ENCODE measurements around the gene MR1. TPM values are rescaled to one million over a fixed set of nuclear protein-coding genes. Genes with fewer than 3 reads are reported as not detected.

MR1 gene
- total RNA-seq, 2 experiments from 2014 or later = 7.9 to 18.3 TPM

DNA sequence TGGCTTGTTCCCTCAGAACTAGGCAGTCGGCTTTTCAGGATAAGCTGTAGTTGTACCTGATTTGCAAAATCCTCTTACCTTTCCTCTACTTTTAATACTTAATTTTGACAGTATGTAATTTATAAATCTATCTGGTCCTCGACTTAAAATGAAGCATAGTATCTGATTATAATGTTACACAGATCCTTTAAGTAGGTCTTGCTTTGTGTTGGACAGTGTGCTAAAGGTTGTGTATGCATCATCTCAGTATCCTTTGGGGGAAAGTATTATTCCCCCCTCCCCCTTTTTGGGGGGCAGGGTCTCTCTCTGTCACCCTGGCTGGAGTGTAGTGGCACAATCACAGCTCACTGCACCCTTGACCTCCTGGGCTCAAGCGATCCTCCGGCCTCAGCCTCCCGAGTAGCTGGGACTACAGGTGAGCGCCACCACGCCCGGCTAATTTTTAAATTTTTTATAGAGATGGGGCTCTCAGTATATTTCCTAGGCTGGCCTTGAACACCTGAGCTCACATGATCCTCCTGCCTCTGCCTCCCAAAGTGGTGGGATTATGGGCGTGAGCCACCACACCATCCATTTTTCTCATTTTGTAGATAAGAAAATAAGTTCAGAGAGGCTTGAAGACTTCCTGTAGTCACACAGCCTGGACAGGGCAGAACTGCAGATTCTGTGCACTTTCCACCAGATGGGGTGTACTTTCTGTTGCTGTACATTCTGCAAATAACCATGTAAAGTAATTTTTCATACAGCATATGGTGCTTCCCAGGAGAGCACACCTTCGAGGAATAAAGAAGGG lies 10.3 kb upstream of the MR1 start:
- Histone ChIP-seq H3K79me2 (ENCODE audit: insufficient read depth, low read depth, low read length) (peaks cover 37% of the 10 kb centered on the region), H3K36me3 (ENCODE audit: insufficient read depth, low read length) (no peaks in the 10 kb centered on the region), H3K4me3 (ENCODE audit: low read depth, low read length, poor library complexity, severe bottlenecking) (peak overlapping the region; percentile 58), H4K20me1 (ENCODE audit: insufficient read depth, low read length) (peaks cover 19% of the 10 kb centered on the region), H3K4me1 (ENCODE audit: insufficient read depth, low read length, poor library complexity, severe bottlenecking) (peaks cover 33% of the 10 kb centered on the region), H3K9me2 (ENCODE audit: insufficient read depth, low read length) (no peaks in the 10 kb centered on the region), H3K9me3 (ENCODE audit: low read length) (no peaks in the 10 kb centered on the region), H2AFZ (ENCODE audit: low read length) (peak overlapping the region; percentile 95), H3K4me2 (ENCODE audit: low read length) (peak overlapping the region; percentile 68), H3K27ac (ENCODE audit: low read depth, low read length, poor library complexity, severe bottlenecking) (no peak overlapping the region)
- intact Hi-C loops (cut with micrococcal nuclease; ENCODE audit: unreplicated experiment) = loop anchor here (2.0 kb wide), 1 partner anchor 65 kb away; the partner anchor contains the start of gene IER5
- ChIA-PET POLR2A (interaction anchor here (0.6 to 2.9 kb wide), 6 partner anchors 9 to 1066 kb away, joined by 3 to 31 read pairs (median 4); partner anchors contain the start of gene MR1), CTCF (ENCODE audit: unreplicated experiment) (interaction anchor here (0.5 to 1.5 kb wide), 3 partner anchors 9 to 108 kb away, joined by 3 to 5 read pairs (median 3); partner anchors contain the start of gene MR1)
- no TSS peak for BruUV-seq (replicated peaks)
- TF ChIP-seq, protein P1, sequence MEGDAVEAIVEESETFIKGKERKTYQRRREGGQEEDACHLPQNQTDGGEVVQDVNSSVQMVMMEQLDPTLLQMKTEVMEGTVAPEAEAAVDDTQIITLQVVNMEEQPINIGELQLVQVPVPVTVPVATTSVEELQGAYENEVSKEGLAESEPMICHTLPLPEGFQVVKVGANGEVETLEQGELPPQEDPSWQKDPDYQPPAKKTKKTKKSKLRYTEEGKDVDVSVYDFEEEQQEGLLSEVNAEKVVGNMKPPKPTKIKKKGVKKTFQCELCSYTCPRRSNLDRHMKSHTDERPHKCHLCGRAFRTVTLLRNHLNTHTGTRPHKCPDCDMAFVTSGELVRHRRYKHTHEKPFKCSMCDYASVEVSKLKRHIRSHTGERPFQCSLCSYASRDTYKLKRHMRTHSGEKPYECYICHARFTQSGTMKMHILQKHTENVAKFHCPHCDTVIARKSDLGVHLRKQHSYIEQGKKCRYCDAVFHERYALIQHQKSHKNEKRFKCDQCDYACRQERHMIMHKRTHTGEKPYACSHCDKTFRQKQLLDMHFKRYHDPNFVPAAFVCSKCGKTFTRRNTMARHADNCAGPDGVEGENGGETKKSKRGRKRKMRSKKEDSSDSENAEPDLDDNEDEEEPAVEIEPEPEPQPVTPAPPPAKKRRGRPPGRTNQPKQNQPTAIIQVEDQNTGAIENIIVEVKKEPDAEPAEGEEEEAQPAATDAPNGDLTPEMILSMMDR (conservative IDR thresholded peaks at IDR 0.05; ENCODE audit: low read length) = no peak
- no peak for TF ChIP-seq EZH2phosphoT487 (IDR thresholded peaks at IDR 0.05; ENCODE audit: borderline replicate concordance, low read depth, low read length)
- DNase-seq (ENCODE audit: low spot score) = no peak

DNA sequence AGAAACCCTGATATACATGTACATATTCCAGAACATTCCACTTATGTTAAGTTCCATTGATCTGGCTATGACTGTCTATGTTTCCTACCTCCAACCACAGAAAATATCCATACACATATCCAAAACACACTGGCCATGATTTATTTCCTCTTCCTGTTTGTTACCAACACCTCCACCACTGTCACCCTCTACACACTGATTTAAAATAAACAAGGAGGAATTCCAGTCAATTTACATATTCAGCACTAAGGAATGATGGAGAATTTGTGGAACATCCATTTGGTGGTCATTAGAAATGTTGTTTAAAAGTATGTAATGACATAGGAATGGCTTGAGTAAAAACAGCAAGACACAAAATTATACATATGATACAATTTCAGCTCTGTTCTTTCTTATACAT lies 5.6 kb upstream of the MR1 start:
- ChIA-PET CTCF (ENCODE audit: unreplicated experiment) (no interaction called here), POLR2A (no interaction called here)
- no peaks in the 10 kb centered on the region for H3K79me2 ChIP-seq (ENCODE audit: insufficient read depth, low read depth, low read length)
- H3K27ac ChIP-seq (ENCODE audit: low read depth, low read length, poor library complexity, severe bottlenecking) = no peak overlapping the region
- no peaks in the 10 kb centered on the region for H3K36me3 ChIP-seq (ENCODE audit: insufficient read depth, low read length)
- no peak overlapping the region for H3K4me2 ChIP-seq (ENCODE audit: low read length)
- intact Hi-C loops (cut with micrococcal nuclease; ENCODE audit: unreplicated experiment) = no loop called here
- H3K4me1 ChIP-seq (ENCODE audit: insufficient read depth, low read length, poor library complexity, severe bottlenecking) = peaks cover 12% of the 10 kb centered on the region
- H2AFZ ChIP-seq (ENCODE audit: low read length) = no peak overlapping the region
- H4K20me1 ChIP-seq (ENCODE audit: insufficient read depth, low read length) = no peaks in the 10 kb centered on the region
- TF ChIP-seq, protein P1 (conservative IDR thresholded peaks at IDR 0.05; ENCODE audit: low read length) = no peak
- no TSS peak for BruUV-seq (replicated peaks)
- no peak for DNase-seq (ENCODE audit: low spot score)
- no peak overlapping the region for H3K4me3 ChIP-seq (ENCODE audit: low read depth, low read length, poor library complexity, severe bottlenecking)
- no peaks in the 10 kb centered on the region for H3K9me2 ChIP-seq (ENCODE audit: insufficient read depth, low read length)
- no peaks in the 10 kb centered on the region for H3K9me3 ChIP-seq (ENCODE audit: low read length)

DNA sequence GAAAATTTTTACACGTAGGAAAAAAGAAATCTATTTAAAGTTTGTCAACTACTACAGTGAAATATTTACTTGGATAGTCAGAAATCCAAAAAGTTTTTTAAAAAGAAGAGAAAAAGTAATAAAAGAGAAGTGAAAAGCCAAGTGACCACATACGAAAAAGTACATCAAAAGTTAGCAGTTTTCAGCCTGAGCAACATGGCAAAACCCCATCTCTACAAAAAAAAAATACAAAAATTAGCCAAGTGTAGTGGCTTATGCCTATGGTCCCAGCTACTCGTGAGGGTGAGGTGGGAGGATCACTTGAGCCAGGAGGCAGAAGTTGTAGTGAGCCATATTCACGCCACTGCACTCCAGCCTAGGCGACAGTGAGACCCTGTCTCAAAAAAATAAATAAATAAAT lies 5.2 kb upstream of the MR1 start:
- Histone ChIP-seq H3K27ac (ENCODE audit: low read depth, low read length, poor library complexity, severe bottlenecking) (no peak overlapping the region), H3K4me2 (ENCODE audit: low read length) (no peak overlapping the region), H3K36me3 (ENCODE audit: insufficient read depth, low read length) (no peaks in the 10 kb centered on the region), H3K4me1 (ENCODE audit: insufficient read depth, low read length, poor library complexity, severe bottlenecking) (peaks cover 13% of the 10 kb centered on the region), H3K4me3 (ENCODE audit: low read depth, low read length, poor library complexity, severe bottlenecking) (no peak overlapping the region), H3K9me3 (ENCODE audit: low read length) (no peaks in the 10 kb centered on the region), H4K20me1 (ENCODE audit: insufficient read depth, low read length) (no peaks in the 10 kb centered on the region), H3K9me2 (ENCODE audit: insufficient read depth, low read length) (no peaks in the 10 kb centered on the region), H2AFZ (ENCODE audit: low read length) (no peak overlapping the region), H3K79me2 (ENCODE audit: insufficient read depth, low read depth, low read length) (no peaks in the 10 kb centered on the region)
- intact Hi-C loops (cut with micrococcal nuclease; ENCODE audit: unreplicated experiment) = no loop called here
- TF ChIP-seq, protein P1 (conservative IDR thresholded peaks at IDR 0.05; ENCODE audit: low read length) = no peak
- no peak for TF ChIP-seq EZH2phosphoT487 (IDR thresholded peaks at IDR 0.05; ENCODE audit: borderline replicate concordance, low read depth, low read length)
- POLR2A ChIA-PET = no interaction called here
- DNase-seq (ENCODE audit: low spot score) = no peak
- BruUV-seq (replicated peaks) = no TSS peak
- CTCF ChIA-PET (ENCODE audit: unreplicated experiment) = no interaction called here
